Amygdala (tissue), 56 donors: Measurements from ENCODE around the gene TSPAN9.

Source experiments
- DNase-seq, 56 donors: peaks; one replicate each; lab custom pipeline; 2025; lab: John Stamatoyannopoulos, UW

Gene TSPAN9

GRCh38 chr12:3173008-3173553 is 95.9 kb downstream of the TSPAN9 start:
- DNase-seq = no peak

DNA sequence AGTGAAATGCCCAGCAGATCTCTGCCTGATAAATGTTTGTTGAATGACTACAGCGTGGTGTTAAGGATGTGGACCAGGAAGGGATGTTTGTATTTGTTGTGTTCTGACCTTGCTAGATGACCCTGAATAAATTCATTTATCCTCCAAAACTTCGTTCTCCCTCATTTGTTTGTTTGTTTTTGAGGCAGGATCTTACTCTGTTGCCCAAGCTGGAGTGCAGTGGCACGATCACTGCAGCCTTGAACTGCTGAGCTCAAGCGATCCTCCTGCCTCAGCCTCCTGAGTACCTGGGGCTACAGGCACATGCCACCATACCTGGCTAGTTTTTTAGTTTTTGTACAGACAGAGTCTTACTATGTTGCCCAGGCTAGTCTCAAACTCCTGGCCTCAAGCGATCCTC is 96.7 kb downstream of the TSPAN9 start:
- DNase-seq = no peak

DNA sequence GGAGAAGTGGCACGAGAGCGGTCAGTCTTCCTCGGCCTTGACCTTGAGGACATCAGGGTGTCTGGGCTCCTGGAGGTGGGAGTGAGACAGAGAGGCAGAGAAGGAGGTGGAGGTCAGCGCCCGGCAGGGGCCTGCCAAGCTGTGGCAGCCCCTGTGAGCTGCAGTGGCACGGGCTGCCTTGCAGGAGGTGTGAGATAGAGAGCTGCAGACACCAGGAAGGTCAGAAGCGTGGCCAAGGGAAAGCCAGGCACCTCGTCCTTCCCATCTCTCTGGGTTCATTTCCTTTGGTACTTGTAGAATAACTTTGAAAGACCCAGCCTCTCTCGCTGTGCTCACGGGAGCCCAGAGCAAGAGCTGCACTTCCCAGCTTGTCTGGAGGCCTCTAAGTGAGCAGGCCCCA is 98.1 kb downstream of the TSPAN9 start:
- no peak for DNase-seq

DNA sequence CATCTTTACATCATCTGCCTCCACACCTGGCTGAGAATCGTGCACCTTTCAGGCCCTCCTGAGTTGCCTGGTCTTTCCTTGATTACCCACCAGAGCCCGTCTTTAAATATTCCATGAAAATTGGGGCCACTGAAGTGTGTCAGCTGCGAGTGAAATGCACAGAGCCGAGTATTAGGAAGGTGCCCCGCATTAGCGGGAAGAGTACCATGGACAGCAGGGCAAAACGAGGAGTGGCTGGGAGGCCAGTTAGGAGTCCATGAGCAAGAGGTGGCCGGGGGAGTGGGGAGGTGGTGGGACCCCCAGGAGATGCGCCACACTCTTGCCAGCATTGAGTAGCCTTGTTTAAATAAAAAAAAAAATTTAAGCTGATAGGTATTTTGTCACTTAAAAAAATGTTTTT is 99.6 kb downstream of the TSPAN9 start:
- no peak for DNase-seq

DNA sequence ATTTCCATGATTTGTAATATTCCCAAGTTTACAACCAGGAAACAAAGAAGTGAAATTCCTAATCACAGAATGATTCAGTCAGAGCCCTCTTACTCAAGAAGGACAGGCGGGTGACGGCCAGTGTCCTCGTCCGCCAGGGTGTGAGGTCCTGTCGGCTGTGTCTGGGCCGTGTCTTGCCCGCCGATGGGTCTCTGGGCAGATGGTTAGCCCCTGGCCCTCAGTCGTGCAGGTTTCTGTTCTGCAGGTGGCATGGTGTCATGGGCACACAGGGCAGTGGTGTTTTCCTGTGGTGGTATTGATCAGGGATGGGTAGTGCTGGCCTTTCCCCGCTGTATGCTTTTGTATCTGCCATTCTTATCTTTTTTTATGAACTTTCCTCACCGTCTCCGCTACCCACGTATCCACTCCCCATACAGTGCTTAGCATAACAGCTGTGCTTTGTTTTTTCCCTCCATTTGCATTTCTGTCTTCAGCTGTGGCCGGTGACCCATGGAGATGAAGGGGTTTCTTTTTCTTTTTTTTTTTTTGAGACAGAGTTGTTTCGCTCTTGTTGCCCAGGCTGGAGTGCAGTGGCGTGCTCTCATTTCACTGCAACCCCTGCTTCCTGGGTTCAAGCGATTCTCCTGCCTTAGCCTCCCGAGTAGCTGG is 100.7 kb downstream of the TSPAN9 start:
- DNase-seq = no peak

DNA sequence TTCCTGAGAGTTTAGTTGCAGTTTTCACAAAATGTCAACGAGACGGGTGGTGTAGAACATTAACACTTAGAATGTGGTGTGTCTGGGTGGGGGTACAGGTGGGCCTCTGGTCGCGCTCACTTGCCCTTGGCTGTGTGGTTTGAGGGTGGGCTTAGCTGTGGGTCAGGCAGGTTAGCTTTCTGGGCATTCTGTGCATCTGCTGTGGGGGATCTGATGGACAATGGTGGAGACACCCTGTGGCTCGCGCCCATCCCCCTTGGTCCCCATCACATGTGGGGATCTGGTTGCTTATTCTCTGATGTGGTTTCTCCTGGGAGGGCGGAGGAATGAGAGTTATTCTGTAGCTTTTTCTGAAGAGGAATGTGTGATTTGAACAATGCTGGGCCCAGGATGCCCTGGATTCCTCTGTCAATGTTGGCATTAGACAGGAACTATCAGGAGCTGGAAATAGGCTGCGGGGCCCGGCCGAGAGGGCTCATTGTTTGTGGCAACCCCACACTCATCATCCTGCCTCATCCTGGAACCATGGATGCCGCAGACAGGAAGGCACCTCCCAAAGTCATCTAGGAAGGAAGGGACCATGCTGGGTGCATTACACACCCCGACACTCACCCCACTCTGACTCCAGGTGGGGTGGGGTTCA is 101.6 kb downstream of the TSPAN9 start:
- no peak for DNase-seq

GRCh38 chr12:3179731-3180130 is 102.6 kb downstream of the TSPAN9 start:
- no peak for DNase-seq

DNA sequence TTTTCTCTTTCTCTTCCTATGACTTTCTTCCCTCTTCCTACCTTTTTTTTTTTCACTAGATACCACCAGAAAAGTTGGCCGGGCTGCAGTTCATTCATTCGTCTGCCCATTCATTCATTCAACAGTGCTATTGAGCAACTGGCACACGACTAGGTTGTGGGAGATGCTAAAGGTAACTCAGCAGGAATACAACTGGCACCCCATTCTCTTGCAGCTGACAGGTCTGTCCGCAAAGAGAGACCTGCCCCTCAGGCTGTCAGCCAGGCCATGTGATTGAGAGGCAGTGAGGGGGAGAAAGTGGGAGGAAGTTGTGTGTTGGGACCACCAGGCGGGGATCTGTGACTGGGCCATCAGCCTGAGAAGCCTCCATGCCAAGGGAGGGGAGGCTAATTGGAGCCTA is 105.2 kb downstream of the TSPAN9 start:
- no peak for DNase-seq

- DNase-seq = no peak
These were observed 107.3 kb downstream of the TSPAN9 start for GRCh38 chr12:3184485-3184884.

- DNase-seq = no peak
These were observed 108.2 kb downstream of the TSPAN9 start for GRCh38 chr12:3185260-3185870.

- DNase-seq = no peak
These were observed 109.5 kb downstream of the TSPAN9 start for GRCh38 chr12:3186546-3187215.

GRCh38 chr12:3187846-3188770 is 110.9 kb downstream of the TSPAN9 start:
- DNase-seq = no peak

GRCh38 chr12:3189282-3189681 is 112.1 kb downstream of the TSPAN9 start:
- DNase-seq = no peak

DNA sequence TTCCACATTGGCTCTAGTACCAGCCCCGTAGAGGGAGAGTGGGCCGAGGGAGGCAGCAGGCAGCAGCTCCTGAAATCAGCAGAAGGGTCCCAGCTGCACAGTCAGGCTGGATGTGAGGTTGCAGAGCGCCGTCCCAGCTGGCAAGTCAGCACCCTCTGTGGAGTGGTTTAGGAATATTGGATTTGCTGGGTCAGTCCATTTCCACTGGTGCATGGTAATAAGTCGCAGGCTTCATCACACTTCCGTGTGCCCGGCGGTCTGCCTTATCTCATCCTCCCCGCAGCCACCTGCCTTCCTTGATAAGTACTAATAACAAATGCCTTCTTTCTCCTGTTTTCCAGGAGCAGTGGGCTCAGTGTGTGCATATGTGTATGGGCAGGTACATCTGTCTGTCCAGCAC is 112.9 kb downstream of the TSPAN9 start:
- no peak for DNase-seq

DNA sequence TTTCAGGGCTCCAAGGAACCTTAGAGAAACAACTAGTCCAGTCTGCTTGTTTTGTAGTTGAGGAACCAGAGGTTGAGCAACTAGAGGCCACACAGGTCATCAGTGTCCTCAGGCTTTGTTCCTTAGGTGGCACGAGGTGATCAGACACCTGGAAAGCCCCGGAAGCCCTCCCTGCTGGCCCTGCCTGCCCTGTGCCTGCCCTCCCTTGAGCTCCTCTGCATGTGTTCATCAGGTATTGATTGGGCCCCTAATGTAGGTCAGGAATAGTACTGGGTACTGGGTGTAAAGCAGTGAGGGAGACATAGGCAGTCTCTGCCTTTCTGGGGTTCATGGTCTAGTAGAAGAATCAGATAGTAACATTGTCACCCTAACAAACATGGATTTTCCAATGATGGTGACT is 114.3 kb downstream of the TSPAN9 start:
- no peak for DNase-seq

DNA sequence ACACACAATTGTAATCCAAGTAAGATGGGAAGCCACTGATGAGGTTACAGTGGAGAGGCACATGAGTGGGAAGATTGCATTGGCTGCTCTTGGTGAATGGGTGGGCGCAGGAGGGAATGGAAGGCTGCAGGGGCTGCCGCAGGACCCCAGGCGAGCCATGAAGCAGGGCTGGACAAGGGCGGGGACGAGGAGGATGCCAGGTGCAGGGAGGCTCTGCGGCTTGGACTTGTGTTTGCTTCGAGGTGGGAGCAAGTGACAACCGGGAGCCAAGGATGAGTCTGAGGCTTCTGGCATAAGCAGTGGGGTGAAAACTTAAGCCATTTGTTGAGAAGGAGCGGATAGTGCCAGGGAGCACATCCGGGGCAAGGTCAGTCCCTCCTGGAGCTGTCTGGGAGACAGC is 115.0 kb downstream of the TSPAN9 start:
- no peak for DNase-seq

DNA sequence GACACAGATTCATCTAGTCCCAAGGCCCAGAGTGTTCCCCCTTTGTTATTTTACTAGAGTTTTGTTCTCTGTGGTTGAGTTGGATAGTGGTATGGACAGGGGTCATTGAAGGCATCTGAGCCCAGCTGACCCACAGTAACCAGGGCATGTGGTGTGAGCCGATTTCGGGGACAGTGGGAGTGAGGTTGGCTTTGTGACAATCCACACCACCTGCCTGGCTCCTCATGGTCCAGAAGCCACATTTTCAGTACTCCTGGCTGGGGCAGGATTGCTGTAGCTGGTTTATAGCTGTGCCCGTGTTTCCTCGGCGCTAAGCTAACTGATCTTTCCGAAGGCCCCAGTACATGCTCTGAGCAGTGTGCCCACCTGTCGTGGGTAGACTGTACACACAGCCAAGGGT is 116.0 kb downstream of the TSPAN9 start:
- no peak for DNase-seq

GRCh38 chr12:3193755-3194154 is 116.6 kb downstream of the TSPAN9 start:
- DNase-seq = no peak

DNA sequence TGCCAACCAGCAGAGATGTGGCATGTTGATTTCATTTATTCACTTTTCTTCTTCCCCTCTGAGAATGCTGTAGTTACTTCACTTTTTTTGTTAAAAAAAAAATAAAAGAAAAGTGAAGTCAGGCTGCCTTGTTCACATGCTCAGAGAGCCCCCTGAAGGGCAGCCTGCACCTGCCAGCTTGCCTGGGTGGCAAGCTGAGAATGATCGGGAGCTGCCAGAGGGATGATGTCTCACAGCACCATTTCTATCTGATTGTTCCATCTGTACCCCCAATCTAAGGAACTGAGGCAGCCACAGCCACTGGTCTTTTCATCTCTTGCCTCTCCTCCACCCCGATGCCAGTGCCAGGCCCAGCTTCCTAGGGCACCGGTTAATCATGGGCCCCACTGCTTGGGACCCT is 118.2 kb downstream of the TSPAN9 start:
- no peak for DNase-seq

GRCh38 chr12:3195859-3196483 is 118.8 kb downstream of the TSPAN9 start:
- no peak for DNase-seq
